HepG2 (cell line): ENCODE data around the gene ARAP1.

Experiments used
- MYNN ChIP-seq: sonication (generic); formaldehyde crosslinking; IDR thresholded peaks from 2 replicates; pipeline ENCODE4 v1.4.0; 2020; ENCODE audit warnings: mild to moderate bottlenecking, low read depth, missing genetic modification reagents
- TBP ChIP-seq: sonication (generic); formaldehyde crosslinking; IDR thresholded peaks from 2 replicates; pipeline ENCODE4 v1.5.0; 2020; ENCODE audit warnings: missing genetic modification reagents
- ZNF501 ChIP-seq: sonication (generic); formaldehyde crosslinking; IDR thresholded peaks from 2 replicates; pipeline ENCODE4 v1.5.1; 2020; ENCODE audit warnings: mild to moderate bottlenecking, moderate library complexity, missing genetic modification reagents
- TF ChIP-seq, protein P1 (sequence below): IDR thresholded peaks from 2 replicates; pipeline ENCODE4 v1.6.1; 2012; ENCODE audit warnings: inconsistent platforms
- TF ChIP-seq, protein P2 (sequence below): sonication (generic); formaldehyde crosslinking; IDR thresholded peaks from 2 replicates; pipeline ENCODE4 v1.5.0; 2020; ENCODE audit warnings: missing genetic modification reagents

DNA sequence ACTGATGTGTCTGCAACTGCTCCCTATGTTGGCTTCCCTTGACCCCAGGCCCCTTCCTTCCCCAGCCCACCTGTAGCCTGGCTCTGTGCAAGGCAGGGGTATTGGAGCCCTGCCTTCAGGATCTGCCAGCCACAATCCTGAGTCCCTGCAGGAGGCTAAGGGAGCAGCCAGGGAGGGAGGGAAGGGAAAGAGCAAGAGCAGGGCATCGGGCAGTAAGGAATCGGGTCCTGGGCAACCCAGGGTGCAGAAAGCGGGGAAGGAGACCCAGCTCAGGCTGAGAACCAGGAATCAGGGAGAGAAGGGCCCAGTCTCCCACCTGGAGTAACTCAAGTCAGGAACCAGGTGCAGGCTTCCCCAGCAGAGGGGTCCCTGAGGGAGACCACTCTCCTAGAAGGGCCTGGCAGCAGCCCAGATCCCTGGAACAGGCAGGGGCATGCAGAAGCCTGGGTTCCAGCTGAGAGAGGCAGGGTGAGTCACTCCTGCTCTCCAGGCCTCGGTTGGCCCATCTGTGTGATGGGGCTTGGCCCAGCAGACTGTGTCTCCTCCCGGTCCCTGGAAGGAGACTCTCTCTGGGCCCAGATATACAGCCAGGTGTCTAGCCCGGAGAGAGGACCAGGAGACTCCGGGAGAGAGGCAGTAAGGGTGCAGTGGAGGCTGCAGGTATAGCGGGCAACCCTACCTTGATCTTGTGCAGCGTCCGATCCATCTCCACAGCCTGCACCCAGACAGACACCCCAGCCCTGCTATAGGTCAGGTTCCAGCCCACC is 28.3 kb upstream of the ARAP1 start:
- TF ChIP-seq, protein P1, sequence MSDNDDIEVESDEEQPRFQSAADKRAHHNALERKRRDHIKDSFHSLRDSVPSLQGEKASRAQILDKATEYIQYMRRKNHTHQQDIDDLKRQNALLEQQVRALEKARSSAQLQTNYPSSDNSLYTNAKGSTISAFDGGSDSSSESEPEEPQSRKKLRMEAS: no peak
- TF ChIP-seq ZNF501 (no peak), TBP (CRISPR knock-in tag) (no peak), MYNN (CRISPR knock-in tag) (no peak)
- TF ChIP-seq, protein P2, sequence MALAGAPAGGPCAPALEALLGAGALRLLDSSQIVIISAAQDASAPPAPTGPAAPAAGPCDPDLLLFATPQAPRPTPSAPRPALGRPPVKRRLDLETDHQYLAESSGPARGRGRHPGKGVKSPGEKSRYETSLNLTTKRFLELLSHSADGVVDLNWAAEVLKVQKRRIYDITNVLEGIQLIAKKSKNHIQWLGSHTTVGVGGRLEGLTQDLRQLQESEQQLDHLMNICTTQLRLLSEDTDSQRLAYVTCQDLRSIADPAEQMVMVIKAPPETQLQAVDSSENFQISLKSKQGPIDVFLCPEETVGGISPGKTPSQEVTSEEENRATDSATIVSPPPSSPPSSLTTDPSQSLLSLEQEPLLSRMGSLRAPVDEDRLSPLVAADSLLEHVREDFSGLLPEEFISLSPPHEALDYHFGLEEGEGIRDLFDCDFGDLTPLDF (CRISPR knock-in tag): no peak
